GM21390 (cell line): ENCODE measurements around the gene ARCN1.
"Not testable (repeated sequence)": the region's sequence is repeated elsewhere in the genome, so short reads cannot be mapped to it uniquely, and the experiment has no call there.

ENCODE experiments used
- ATAC-seq: cut with Tn5 transposase; IDR thresholded peaks from one replicate; pipeline ENCODE4 v1.9.1; 2021; ENCODE audit not compliant: unreplicated experiment

ARCN1 gene

DNA sequence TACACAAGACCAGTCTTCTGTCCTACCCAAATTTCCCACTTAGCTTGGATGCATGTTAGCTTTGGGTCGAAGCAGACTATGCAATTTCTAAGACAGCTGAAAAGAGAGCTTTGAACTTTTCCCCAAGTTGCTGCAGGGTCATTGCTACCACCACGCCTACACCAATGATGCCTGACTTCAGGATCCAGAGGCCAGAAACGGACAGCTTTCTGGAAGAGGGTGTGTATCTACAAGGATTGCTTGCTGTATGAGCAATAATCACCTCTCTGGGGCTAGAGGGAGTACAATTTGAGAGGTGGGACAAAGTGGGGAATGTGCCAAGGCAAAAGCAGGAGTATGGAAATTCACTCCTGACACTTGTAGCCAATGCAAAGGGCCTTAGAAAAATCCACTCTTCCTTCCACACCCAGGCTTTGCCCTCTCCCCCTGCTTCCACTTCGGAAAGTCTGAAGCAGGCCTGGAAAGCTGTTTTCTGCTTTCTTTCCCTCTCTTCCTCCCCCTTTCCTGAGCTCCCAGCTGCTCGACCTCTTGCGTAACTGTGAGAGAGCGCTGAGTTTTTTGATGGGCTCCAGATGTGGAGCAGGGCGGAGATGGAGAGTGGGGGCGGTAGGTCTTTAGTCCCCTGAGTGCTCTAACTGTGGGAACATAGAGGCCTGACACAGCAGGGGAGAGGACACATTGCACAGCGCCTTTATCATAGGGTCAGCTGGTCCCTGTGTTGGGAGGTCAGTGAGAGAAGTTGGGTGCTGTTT lies 33.1 kb downstream of the ARCN1 start:
- ATAC-seq, result no peak

DNA sequence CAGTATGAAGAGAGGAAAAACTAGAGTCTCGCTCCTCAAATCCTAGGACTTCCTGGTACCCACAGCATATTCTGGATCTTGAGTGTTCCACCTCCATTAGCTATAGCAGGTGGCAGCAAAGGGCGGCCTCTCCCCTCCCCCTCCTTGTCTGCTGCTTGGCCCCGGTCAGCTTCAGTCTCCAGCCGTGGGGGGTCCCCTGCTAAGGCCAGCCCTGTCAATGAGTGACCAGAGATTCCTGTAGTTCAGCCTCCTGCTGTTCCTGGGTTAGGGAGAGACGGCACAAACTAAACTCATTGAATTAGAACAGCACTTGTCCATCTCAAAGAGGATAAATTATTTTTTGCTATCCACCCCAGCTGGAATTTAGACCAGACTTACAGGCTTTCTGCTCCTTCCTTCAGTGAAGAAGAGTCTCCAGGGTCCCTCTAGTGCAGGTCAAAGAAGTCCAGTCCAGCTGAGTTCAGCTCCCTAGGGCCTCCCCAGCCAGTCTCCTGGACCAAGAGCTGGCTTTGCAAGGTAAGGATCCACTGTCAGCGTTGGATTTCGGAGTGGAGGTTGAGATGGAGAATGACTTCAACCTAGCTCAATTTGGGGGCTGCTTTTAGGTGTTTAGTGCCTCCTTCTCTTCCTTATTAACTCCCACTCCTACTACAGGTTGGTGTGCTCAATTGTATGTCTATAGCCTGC lies 34.1 kb downstream of the ARCN1 start:
- ATAC-seq, result no peak

- ATAC-seq, result no peak
Measured at GRCh38 chr11:118606844-118607228, 34.6 kb downstream of the ARCN1 start.

DNA sequence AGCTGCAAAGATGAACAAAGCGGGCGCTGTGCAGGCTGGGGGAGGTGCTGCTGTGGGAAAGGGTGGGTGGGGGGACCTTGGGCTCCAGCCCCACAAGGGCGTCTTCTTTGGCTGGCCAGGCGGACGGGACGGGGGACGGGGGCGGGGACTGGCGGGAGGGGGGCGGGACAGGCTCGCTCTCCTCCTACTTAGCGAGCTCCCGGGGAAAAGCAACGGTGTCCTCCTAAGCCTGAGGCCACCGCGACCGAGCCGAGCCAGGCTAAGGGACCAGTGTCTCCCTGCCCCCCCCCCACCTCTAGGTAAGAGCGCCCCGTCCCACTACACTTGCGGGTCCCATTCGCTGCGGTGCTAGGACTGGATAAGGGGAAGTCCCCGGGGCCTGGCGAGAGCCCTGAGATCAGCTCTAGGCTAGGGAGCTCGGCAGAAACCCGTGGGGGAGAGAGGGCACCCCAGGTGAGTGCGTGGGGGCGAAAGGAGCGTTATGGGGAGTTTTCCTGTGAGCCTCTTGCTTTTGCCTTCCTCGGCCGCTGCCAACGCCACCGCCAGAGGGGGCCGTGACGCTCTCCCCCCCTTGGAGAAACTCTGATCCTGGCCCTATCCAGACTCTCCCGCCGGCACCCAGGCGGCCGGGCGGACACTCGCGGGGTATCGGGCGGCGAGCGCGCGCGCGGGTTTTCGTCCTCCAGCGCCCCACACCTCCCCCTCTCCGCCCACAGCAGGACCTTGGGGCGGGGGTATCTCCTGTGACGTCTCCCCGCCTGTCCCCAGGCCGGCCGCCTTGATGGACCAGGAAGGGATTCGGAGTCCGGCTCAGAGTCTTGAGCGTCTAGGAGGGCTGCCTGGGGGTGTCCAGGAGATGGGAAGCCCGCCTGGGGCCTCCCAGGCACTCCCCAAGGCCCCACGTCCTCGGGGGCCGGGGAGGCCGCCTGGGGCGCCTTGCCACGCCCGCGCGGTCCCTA lies 35.5 kb downstream of the ARCN1 start, which contains the start of gene PHLDB1:
PHLDB1 (plus strand) TSS at position 215 of the 959 bp plus-strand sequence. CDS start 6,222 bp downstream, outside the sequence.
- ATAC-seq, result no peak

GRCh38 chr11:118608360-118609227 lies 36.4 kb downstream of the ARCN1 start:
- no peak for ATAC-seq

DNA sequence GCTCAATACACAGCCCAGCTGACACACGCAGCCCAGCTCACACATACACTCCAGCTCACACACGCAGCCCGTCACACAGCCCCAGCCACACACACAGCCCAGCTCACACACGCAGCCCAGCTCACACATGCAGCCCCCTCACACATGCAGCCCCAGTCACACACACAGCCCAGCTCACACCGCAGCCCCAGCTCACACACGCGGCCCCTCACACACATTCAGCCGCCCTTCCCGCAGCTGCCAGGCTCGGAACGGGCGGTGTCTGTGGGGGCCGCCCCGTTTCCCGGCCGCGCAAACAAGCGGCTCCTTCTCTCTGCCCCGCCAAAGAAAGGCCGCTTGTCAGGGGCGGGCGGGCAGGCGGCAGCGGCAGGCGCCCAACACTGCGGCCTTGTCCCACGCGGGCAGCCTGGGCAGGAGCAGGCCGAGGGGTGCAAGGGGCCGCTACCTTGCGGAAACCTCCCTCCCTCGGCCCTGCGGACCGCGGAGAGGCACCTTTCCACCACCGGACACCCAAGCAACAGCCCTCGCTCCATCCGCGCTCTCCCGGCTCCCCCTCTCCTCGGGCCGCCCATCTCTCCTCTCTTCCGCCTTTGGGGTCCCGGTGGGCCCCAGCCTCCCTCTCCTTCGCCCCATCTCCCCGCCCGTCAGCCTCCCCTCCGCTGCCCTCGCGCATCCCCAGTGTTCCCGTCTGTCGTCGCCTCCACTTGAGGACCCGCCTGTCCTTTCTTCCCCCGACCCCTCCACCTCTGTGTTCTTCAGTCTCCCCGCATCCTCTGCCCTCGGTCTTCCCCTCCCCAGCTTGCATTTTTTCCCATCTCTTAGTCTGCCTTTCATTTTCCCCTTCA lies 37.4 kb downstream of the ARCN1 start:
- ATAC-seq, result no peak

DNA sequence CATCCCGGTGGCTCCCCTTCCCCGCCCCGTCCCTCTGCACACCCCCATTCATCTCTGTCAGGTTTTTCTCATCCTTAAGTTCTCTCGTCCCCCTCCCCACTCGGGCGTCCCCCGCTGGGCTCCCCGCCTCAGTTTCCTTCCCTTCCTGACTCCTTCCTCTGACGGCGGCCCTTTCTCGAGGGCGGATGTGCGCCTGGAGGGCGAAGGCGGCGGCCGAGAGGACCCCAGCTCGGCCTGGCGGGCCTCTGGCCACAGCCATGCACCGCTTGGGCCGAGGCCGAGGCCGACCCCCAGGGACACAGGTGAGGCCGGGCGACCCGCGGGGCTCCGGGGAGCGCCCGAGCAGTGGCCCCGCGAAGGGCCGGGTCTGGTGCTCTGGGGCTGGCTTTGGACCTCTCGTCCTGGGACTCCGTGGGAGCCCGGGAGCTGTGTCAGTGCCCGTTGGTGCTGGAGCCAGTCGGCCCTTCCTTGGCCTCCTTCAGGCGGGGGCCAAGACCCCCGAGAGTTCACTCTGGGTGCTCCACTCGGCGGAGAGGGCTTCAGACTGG lies 38.1 kb downstream of the ARCN1 start:
- no peak for ATAC-seq

GRCh38 chr11:118610773-118611432 lies 38.7 kb downstream of the ARCN1 start:
- ATAC-seq, result peak; percentile 45

DNA sequence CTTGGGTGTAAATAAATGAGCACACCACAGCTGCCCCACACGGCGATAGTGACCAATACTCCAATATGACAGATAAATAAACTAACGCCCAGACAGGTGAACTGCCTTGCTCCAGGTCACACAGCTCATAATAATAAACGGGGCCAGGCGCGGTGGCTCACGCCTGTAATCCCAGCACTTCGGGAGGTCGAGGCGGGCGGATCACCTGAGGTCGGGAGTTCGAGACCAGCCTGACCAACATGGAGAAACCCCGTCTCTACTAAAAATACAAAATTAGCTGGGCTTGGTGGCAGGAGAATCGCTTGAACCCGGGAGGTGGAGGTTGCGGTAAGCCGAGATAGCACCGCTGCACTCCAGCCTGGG lies 39.2 kb downstream of the ARCN1 start:
- ATAC-seq, result not testable (repeated sequence)

GRCh38 chr11:118612378-118612777 lies 40.2 kb downstream of the ARCN1 start:
- no peak for ATAC-seq

GRCh38 chr11:118614511-118614910 lies 42.3 kb downstream of the ARCN1 start:
- no peak for ATAC-seq

- ATAC-seq, result no peak
Measured at GRCh38 chr11:118615282-118615975, 43.2 kb downstream of the ARCN1 start.

DNA sequence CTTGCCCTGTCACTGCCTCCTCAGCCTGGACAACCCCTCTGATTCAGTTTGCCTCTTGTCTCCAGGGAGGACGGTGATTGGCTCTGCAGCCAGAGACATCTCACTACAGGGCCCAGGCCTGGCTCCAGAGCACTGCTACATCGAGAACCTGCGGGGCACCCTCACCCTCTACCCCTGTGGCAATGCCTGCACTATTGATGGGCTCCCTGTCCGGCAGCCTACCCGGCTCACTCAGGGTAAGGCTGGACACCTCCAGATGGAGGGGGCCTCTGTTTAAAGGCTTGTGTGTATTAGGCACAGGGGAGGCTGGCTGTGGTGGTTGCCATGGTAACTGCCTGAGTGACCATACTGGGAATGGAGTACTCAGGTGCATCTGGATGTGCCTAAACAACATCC lies 43.8 kb downstream of the ARCN1 start:
- ATAC-seq, result no peak

DNA sequence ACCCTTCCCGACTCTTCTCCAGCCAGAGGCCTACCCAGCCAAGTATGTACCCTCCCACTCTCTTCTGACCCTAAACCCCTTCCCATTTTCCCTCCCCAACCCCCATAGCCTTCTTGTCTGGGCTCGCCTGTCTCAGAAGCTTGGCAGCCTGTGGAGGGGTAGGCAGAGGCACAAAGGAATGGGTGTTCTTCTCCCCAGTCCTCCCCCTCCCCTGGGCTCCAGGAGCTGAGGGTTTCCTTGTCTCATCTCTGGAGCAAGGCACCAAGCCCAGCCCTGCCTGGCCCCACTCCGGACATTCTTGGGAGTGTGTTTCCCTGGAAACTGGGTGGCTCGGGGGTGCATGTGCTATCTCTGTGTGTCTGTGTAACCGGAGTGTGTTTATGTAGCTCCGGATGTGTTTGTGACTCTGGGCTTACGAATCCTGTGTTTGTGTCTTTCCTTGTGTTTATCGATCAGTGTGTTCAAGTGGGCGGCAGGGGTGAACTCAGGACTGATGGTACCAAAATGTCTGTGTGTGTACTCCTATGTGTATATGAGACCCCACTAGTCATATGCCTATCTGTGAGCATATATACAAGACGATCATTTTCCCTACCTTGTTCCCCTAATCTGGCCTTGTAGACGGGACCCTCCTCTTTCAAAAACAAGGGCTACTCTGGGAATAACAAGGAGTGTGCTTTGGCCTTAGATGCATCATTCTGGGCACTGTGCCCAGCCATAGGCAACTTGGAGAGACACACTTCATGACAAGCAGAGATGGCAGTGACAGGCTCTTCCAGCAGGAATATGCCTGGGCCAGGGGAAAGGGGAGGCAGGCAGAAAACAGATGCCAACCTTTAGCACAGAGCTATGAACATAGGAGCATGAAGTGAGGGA lies 46.1 kb downstream of the ARCN1 start:
- no peak for ATAC-seq

GRCh38 chr11:118618991-118619375 lies 46.8 kb downstream of the ARCN1 start:
- ATAC-seq, result no peak

GRCh38 chr11:118619444-118620197 lies 47.4 kb downstream of the ARCN1 start:
- no peak for ATAC-seq
